HG03354 (cell line): ENCODE data around the gene SEM1.
A peak's percentile ranks its signal among the peaks of the same experiment; 100 is the strongest.
"Not testable (repeated sequence)": the region's sequence is repeated elsewhere in the genome, so short reads cannot be mapped to it uniquely, and the experiment has no call there.

Experiments used
- ATAC-seq: cut with Tn5 transposase; IDR thresholded peaks from one replicate; pipeline ENCODE4 v1.9.1; 2021; ENCODE audit warnings: mild to moderate bottlenecking; ENCODE audit not compliant: unreplicated experiment, poor library complexity, severe bottlenecking

Gene SEM1

DNA sequence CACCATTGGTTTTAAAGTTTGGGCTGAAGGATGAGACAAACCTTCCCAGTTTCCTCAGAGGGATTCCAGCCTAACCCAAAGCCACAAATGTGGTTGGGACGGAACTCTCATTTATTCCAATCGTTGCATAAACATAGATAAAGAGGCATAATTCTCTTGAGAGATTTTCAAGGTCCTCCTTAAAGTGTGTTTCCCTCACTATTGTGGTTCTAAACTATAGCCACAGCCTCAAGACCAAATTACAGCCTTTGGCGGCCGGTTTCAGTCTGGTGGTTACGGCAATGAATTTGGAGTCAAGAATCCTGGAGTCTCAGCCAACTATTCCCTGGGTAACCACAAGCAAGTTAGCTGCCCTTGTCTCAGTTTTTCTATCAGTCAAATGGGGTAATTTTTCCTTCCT lies 42.6 kb downstream of the SEM1 start:
- no peak for ATAC-seq

- ATAC-seq, result no peak
These were observed 44.0 kb downstream of the SEM1 start for GRCh38 chr7:96665689-96666088.

- ATAC-seq, result no peak
These were observed 44.9 kb downstream of the SEM1 start for GRCh38 chr7:96664793-96665192.

- ATAC-seq, result peak; percentile 36
These were observed 45.7 kb downstream of the SEM1 start for GRCh38 chr7:96663871-96664445.

GRCh38 chr7:96663457-96663856 lies 46.2 kb downstream of the SEM1 start:
- ATAC-seq, result peak; percentile 97

- ATAC-seq, result not testable (repeated sequence)
These were observed 47.5 kb downstream of the SEM1 start for GRCh38 chr7:96662151-96662550.

GRCh38 chr7:96658022-96658412 lies 51.6 kb downstream of the SEM1 start:
- no peak for ATAC-seq

DNA sequence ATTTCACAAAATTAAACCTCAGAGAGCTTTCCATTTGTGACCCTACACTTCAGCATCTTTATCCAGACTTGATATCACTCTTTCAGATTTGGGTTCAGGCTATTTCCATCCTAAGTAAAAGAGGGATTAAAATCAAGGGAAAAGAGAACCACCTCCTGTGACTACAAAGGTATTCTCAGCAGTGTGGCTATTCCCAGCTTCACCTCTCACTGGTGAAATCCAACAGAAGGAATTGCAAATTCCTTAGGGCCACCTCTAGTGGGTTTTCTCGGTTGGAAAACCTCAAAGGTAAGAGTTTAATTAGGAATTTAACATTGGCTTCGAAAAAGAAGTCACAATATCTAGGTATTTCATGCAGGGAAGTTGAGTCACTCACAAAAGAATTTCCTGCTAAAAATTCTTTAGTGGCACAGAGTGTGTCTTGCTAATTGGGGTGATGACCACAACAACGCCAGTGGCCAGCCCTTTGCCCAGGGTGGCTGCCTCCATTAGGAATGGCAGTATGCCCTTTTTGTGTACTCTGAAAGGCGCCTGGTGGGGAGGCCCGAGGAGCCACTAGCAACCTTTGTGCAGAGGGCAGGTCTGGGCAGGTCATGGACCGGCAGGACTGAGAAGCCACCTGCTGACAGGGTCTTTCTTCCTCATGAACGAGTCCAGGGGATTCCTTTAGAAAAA lies 52.2 kb downstream of the SEM1 start:
- no peak for ATAC-seq

GRCh38 chr7:96655956-96656355 lies 53.7 kb downstream of the SEM1 start:
- ATAC-seq, result no peak

DNA sequence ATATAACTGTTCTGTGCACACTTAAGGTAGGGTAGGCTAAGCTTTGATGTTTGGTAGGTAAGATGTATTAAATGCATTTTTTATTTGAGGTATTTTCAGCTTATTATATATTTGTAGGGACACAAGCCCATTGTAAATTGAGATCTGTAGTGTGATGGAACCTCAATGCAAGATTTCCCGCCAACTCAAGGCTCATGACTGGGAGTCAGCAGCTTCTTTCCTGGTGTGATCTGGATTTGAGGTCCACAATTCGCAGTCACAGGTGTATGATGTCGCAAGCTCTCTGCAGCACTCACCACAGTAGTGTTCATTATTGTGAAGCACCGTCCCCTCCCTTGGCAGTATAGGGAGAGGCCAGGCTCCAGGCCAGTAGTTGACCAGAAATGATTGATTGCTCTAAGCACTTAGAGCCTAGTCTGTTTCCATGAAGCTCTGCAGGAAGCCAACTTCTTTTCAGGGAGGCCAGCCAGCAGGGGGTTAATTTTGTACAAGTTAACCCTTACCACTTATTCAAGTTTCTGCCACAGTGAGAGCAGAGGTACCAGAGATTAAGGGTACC lies 54.9 kb downstream of the SEM1 start:
- ATAC-seq, result no peak

DNA sequence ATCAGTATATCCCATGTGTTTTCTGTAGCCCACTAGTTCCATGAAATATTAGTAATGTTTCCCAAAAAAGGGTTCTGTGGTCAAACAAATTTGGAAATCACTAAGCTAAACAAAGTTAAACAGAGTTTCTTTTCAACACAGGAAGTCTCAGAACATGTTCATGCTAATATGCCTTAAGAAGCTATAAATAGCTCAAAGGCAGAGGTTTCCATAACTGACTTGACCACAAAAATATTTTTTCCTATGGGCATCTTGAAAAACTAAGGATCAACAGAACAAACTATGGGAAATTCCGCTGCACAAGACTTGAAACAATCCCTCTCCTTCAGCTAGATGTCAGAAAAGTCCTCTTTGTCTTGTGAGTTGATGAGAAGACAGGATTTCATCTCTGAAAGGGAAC lies 59.7 kb downstream of the SEM1 start:
- no peak for ATAC-seq

- ATAC-seq, result no peak
These were observed 60.9 kb downstream of the SEM1 start for GRCh38 chr7:96648784-96649183.

DNA sequence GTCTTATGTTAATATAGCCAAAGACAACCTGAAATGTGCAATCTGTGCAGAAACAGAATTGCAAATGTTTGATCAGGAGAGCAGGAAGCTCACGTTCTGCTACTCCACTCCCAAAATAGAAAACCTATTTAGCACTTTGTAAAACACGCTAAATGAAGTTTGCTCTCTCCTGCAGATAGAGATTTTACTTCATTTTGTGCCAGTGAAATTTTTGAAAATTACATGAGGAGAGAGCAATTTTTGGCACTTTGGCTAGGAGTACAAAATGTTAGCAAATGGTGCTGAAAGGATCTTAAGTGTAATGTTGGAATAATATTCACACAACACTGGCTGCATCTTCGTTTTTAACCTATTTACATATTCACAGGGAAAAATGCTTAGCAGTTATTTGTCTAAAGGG lies 61.9 kb downstream of the SEM1 start:
- ATAC-seq, result no peak

DNA sequence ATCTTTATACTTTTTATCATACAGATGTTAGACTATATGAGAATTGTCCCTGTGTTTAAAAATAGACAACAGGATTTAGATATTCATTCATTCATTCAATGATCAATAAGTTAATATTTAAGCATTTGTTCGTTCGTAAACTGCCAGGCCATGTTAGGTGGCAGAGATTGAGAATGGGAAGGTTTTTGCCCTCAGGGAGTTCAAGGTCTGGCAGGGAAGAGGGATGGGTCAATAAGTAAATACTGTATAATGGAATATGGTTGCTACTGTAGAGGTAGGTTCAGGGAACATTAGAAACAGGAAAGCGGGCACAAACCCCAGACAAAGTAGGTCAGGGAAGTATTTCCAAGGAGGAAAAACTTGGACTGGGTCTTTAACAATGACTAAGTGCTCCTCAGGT lies 64.6 kb downstream of the SEM1 start:
- ATAC-seq, result no peak

- not testable (repeated sequence) for ATAC-seq
These were observed 66.2 kb downstream of the SEM1 start for GRCh38 chr7:96643436-96643835.

DNA sequence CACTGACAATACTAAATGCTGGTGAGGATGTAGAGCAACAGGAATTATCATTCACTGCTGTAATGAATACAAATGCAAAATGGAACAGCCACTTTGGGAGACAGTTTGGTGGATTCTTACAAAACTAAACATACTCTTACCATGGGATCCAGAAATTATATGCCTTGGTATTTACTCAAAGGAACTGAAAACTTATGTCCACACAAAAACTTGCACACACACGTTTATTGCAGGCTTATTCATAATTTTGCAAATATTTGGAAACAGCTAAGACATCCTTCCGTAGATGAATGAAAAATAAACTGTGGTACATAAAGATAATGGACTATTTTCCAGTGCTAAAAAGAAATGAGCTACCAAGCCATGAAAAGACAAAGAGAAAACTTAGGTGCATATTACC lies 69.6 kb downstream of the SEM1 start:
- ATAC-seq, result no peak
